Neural progenitor cell (in vitro differentiated cells): Measurements from ENCODE around the gene ZRSR2. TPM values are rescaled to one million over a fixed set of nuclear protein-coding genes. Genes with fewer than 3 reads are reported as not detected.

Experiments
- DNase-seq: peaks from one replicate; pipeline ENCODE4 v3.0.0-alpha.2; 2016; ENCODE audit warnings: low spot score
- H2AFZ ChIP-seq: fragments of 200-600 bp; sonication (generic); replicated peaks from 2 replicates; pipeline ENCODE4 v1.6.1; 2016; ENCODE audit warnings: antibody characterized with exemption
- H3F3A ChIP-seq: fragments of 200-600 bp; sonication (generic); 2 replicates; pipeline ENCODE4 v1.6.1; 2016; ENCODE audit warnings: antibody characterized with exemption, low read depth
- H3K27ac ChIP-seq: fragments of 200-600 bp; sonication (generic); 2 replicates; pipeline ENCODE4 v1.5.1; 2016; ENCODE audit warnings: mild to moderate bottlenecking
- H3K27me3 ChIP-seq: fragments of 200-600 bp; sonication (generic); 2 replicates; pipeline ENCODE4 v1.6.1; 2016; ENCODE audit warnings: mild to moderate bottlenecking, moderate library complexity
- H3K36me3 ChIP-seq: fragments of 200-600 bp; sonication (generic); 2 replicates; pipeline ENCODE4 v1.5.1; 2016
- H3K4me1 ChIP-seq: fragments of 200-600 bp; sonication (generic); 2 replicates; pipeline ENCODE4 v1.6.1; 2016; ENCODE audit warnings: mixed run types
- H3K4me2 ChIP-seq: fragments of 200-600 bp; sonication (generic); 2 replicates; pipeline ENCODE4 v1.6.1; 2016
- H3K4me3 ChIP-seq: fragments of 200-600 bp; sonication (generic); 2 replicates; pipeline ENCODE4 v1.5.1; 2016
- H3K79me2 ChIP-seq: fragments of 200-600 bp; sonication (generic); 2 replicates; pipeline ENCODE4 v1.6.1; 2016; ENCODE audit warnings: low read depth
- H3K9ac ChIP-seq: fragments of 200-600 bp; sonication (generic); 2 replicates; pipeline ENCODE4 v1.6.1; 2016
- H3K9me3 ChIP-seq: fragments of 200-600 bp; sonication (generic); 2 replicates; pipeline ENCODE4 v1.5.1; 2016; ENCODE audit warnings: low read depth
- H4K20me1 ChIP-seq: fragments of 200-600 bp; sonication (generic); 2 replicates; pipeline ENCODE4 v1.6.1; 2016; ENCODE audit warnings: low read depth
- H3K27ac Mint-ChIP-seq: 3 replicates; pipeline ENCODE4 v1.8.0; 2021; ENCODE audit warnings: mixed read lengths
- H3K27me3 Mint-ChIP-seq: 2 replicates; pipeline ENCODE4 v1.8.0; 2022; ENCODE audit warnings: low read depth, mild to moderate bottlenecking, inconsistent platforms, moderate library complexity, mixed read lengths; ENCODE audit not compliant: insufficient read depth
- H3K36me3 Mint-ChIP-seq: 3 replicates; pipeline ENCODE4 v1.8.0; 2021; ENCODE audit warnings: mixed read lengths
- H3K4me1 Mint-ChIP-seq: 3 replicates; pipeline ENCODE4 v1.8.0; 2021; ENCODE audit warnings: mixed read lengths
- H3K4me3 Mint-ChIP-seq: 3 replicates; pipeline ENCODE4 v1.8.0; 2021; ENCODE audit warnings: mild to moderate bottlenecking, moderate library complexity, mixed read lengths
- H3K9me3 Mint-ChIP-seq: 3 replicates; pipeline ENCODE4 v1.8.0; 2020; ENCODE audit warnings: mixed read lengths
- CTCF ChIP-seq: fragments of 200-600 bp; sonication (generic); IDR thresholded peaks from 2 replicates; pipeline ENCODE4 v1.5.1; 2017; ENCODE audit warnings: antibody characterized with exemption, mild to moderate bottlenecking
- EZH2 ChIP-seq: fragments of 200-600 bp; sonication (generic); IDR thresholded peaks from 2 replicates; pipeline ENCODE4 v1.6.1; 2017; ENCODE audit warnings: antibody characterized with exemption, mild to moderate bottlenecking, moderate library complexity
- EZH2phosphoT487 ChIP-seq: fragments of 200-600 bp; sonication (generic); IDR thresholded peaks from 2 replicates; pipeline ENCODE4 v1.6.1; 2017; ENCODE audit warnings: antibody characterized with exemption
- total RNA-seq: library from RNA; depleted of rRNA; stranded (reverse); fragments of >200 nt; gene quantifications from 2 replicates; pipeline ENCODE4 v1.2.3, GENCODE V29; 2015; ENCODE audit warnings: low replicate concordance

ZRSR2 gene
- total RNA-seq, 1 donor from 2014 or later = 15.2 TPM

GRCh38 chrX:15843960-15844359 lies 53.7 kb downstream of the ZRSR2 start:
- peaks cover 87% of the 10 kb centered on the region for H4K20me1 ChIP-seq
- no peak overlapping the region for H3K27ac Mint-ChIP-seq
- H3K9ac ChIP-seq = no peak overlapping the region
- H3K27me3 Mint-ChIP-seq = no peaks in the 10 kb centered on the region
- H3K27ac ChIP-seq = no peak overlapping the region
- TF ChIP-seq EZH2phosphoT487 (no peak), CTCF (no peak), EZH2 (no peak)
- no peak overlapping the region for H2AFZ ChIP-seq
- peaks cover 100% of the 10 kb centered on the region for H3K79me2 ChIP-seq
- peaks cover 75% of the 10 kb centered on the region for H3K36me3 ChIP-seq
- H3K9me3 ChIP-seq = no peaks in the 10 kb centered on the region
- H3K9me3 Mint-ChIP-seq = no peaks in the 10 kb centered on the region
- no peak overlapping the region for H3K4me2 ChIP-seq
- peaks cover 45% of the 10 kb centered on the region for H3F3A ChIP-seq
- H3K36me3 Mint-ChIP-seq = peaks cover 53% of the 10 kb centered on the region
- no peak for DNase-seq
- H3K4me1 ChIP-seq = peaks cover 35% of the 10 kb centered on the region
- no peak overlapping the region for H3K4me3 Mint-ChIP-seq
- H3K27me3 ChIP-seq = no peaks in the 10 kb centered on the region
- H3K4me1 Mint-ChIP-seq = peaks cover 10% of the 10 kb centered on the region
- no peak overlapping the region for H3K4me3 ChIP-seq

DNA sequence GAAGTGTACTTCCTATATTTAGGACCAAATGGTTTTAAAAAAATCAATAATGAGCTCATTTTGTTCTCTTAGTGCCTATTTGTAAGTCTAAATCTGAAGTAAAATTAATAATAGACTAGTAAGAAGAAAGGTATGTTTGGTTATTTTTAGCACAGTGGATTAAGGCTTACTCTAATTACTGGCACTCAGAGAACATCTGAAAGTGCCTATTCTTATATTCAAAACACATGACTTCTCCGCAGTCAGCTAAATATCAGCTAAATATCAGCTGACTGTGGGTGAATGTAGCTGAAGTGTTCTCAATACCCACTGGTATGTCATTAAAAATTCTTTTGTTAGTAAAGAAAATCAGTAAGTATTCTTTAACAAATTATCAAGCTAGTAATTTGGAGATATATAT lies 58.3 kb downstream of the ZRSR2 start:
- Histone ChIP-seq H3K4me2 (peak overlapping the region; percentile 56), H3F3A (peaks cover 44% of the 10 kb centered on the region), H3K9me3 (no peaks in the 10 kb centered on the region), H2AFZ (no peak overlapping the region), H3K36me3 (peaks cover 61% of the 10 kb centered on the region), H3K9ac (peak overlapping the region; percentile 30), H3K79me2 (peaks cover 100% of the 10 kb centered on the region), H3K4me3 (peak overlapping the region; percentile 6), H3K27me3 (no peaks in the 10 kb centered on the region), H3K4me1 (peaks cover 57% of the 10 kb centered on the region), H3K27ac (peak overlapping the region; percentile 19), H4K20me1 (peaks cover 95% of the 10 kb centered on the region)
- no peaks in the 10 kb centered on the region for H3K9me3 Mint-ChIP-seq
- TF ChIP-seq EZH2 (no peak), CTCF (no peak), EZH2phosphoT487 (no peak)
- H3K27me3 Mint-ChIP-seq = no peaks in the 10 kb centered on the region
- H3K4me3 Mint-ChIP-seq = no peak overlapping the region
- H3K4me1 Mint-ChIP-seq = peaks cover 34% of the 10 kb centered on the region
- no peak for DNase-seq
- no peak overlapping the region for H3K27ac Mint-ChIP-seq
- H3K36me3 Mint-ChIP-seq = peaks cover 41% of the 10 kb centered on the region

DNA sequence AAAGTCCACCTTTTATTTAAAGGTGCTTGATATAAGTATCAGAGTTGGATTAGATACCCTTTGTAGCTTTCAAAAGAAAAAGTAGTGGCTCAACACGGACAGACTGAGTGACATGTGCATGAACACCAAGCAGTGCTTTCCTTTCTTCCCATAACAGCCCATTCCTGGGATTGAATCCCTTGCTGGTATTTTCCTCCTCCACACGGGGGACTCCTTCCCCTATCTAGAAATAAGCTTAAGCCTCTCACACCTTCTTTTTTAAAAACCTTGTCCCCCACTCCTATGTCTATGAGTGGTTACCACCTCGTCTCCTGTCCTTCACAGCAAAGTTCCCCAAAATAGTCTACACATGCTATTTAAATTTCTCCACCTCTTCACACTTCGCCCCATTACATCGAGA lies 59.3 kb downstream of the ZRSR2 start:
- peaks cover 99% of the 10 kb centered on the region for H3K79me2 ChIP-seq
- no peak overlapping the region for H3K27ac Mint-ChIP-seq
- peak; percentile 69 for DNase-seq

More for the DNA sequence above, 59.3 kb downstream of the ZRSR2 start:
- Histone ChIP-seq H3F3A (peaks cover 45% of the 10 kb centered on the region), H4K20me1 (peaks cover 91% of the 10 kb centered on the region), H2AFZ (no peak overlapping the region), H3K9me3 (no peaks in the 10 kb centered on the region), H3K4me2 (peak overlapping the region; percentile 56), H3K27ac (peak overlapping the region; percentile 52), H3K27me3 (no peaks in the 10 kb centered on the region), H3K4me3 (peak overlapping the region; percentile 13), H3K36me3 (peaks cover 51% of the 10 kb centered on the region), H3K4me1 (peaks cover 57% of the 10 kb centered on the region), H3K9ac (peak overlapping the region; percentile 30)
- Mint-ChIP-seq H3K9me3 (no peaks in the 10 kb centered on the region), H3K36me3 (peaks cover 33% of the 10 kb centered on the region), H3K27me3 (no peaks in the 10 kb centered on the region), H3K4me3 (no peak overlapping the region), H3K4me1 (peaks cover 34% of the 10 kb centered on the region)
- TF ChIP-seq CTCF (peak; percentile 60), EZH2 (no peak)
